ENCODE data around the gene P2RX3. TPM values are rescaled to one million over a fixed set of nuclear protein-coding genes. Genes with fewer than 3 reads are reported as not detected.
"Not testable (repeated sequence)": the region's sequence is repeated elsewhere in the genome, so short reads cannot be mapped to it uniquely, and the experiment has no call there.

Gene P2RX3
- not detected for total RNA-seq
- long read RNA-seq, donor 1, partial matches to known transcripts = 0 of 1 reads
- long read RNA-seq, donor 1, other reads (novel, unspliced or antisense) = 1 of 1 reads
- long read RNA-seq, donor 2 = 0 reads

DNA sequence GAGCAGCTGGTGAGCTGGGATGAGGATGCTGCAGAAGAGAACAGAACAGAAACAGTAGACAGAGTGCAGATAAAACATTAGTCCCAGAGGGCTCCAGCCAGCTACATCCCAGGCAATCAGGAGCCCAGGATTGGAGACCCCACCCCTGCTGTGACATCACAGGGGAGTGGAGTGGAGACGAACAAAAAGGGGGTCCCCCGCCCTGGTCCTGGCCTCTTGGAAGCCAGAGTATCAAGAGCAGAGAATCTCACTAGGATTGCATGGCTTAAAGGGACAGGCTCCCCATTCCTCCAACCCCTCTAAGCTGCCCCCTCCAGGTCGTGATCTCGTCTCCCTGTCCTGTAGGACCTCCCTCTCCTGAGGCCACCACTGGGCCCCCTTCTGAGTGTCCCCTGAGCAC lies at the start of gene P2RX3:
Gene P2RX3, plus strand, starts transcription at position 211 of the 400 bp plus-strand sequence. CDS start 199 bp downstream, outside the sequence.
- Histone ChIP-seq H3K9me3 (no peaks in the 10 kb centered on the region), H3K4me1 (ENCODE audit: low read depth) (peaks cover 11% of the 10 kb centered on the region), H3K36me3 (ENCODE audit: low read depth) (no peaks in the 10 kb centered on the region), H3K4me3 (no peak within 1 kb of the TSS)
- intact Hi-C loops (cut with DNase I, micrococcal nuclease) = no loop called here
- no peak for TF ChIP-seq CTCF (IDR thresholded peaks at IDR 0.05)
- no peak for DNase-seq
- ATAC-seq = no peak

DNA sequence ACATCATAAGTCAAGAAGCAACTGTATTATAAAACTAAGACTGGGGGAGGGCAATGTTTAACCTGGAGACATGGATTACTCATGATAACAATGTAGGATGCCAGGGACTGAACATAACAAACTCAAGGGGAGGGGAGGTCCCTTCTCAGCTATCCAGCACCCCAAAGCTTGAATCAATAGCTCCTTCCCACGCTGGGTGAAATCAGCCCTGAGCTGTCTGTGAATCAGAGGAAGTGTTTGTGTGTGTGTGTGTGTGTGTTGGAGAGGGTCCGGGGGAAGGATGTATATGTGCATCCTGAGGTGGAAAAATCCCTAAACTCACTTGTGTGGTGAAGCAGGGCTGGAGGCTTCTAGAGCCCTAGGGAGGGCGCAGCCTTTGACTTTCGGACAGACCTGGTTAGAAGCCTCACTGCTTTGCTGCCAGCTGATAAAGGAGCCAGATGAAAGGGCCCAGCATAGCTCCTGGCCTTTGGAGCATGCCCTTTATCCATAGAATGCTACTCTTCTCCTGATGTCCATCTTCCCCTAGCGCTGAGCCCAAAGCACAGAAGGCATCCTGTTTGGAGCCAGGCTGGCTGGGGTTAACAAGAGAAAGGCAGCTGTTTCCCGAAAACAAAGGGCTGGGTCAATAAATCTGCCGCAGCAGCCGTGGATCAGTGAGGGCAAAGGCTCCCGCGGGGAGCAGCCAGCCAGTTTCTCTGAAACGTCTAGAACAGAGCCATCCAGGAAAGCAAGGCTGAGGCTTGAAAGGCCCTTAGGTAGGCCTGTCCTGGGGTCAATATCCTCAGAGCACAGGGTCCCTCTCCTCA lies 49.2 kb upstream of the P2RX3 start:
- Histone ChIP-seq H3K9me3 (no peaks in the 10 kb centered on the region), H3K36me3 (ENCODE audit: low read depth) (no peaks in the 10 kb centered on the region), H3K4me1 (ENCODE audit: low read depth) (peaks cover 12% of the 10 kb centered on the region), H3K4me3 (no peak overlapping the region)
- no peak for TF ChIP-seq CTCF (IDR thresholded peaks at IDR 0.05)
- DNase-seq (peak; percentile 53 to 64 (median 59)), ATAC-seq (peak; percentile 71)
- intact Hi-C loops (cut with DNase I, micrococcal nuclease) = no loop called here

GRCh38 chr11:57290288-57290687 lies 47.9 kb upstream of the P2RX3 start:
- DNase-seq = no peak
- no peak for TF ChIP-seq CTCF (IDR thresholded peaks at IDR 0.05)
- peak; percentile 44 for ATAC-seq

GRCh38 chr11:57294225-57295131 lies 43.7 kb upstream of the P2RX3 start:
- intact Hi-C loops (cut with DNase I, micrococcal nuclease) = no loop called here

More at GRCh38 chr11:57290288-57290687, 47.9 kb upstream of the P2RX3 start:
- H3K36me3 ChIP-seq (ENCODE audit: low read depth) = no peaks in the 10 kb centered on the region
- intact Hi-C loops (cut with DNase I, micrococcal nuclease) = no loop called here
- no peaks in the 10 kb centered on the region for H3K9me3 ChIP-seq
- peaks cover 10% of the 10 kb centered on the region for H3K4me1 ChIP-seq (ENCODE audit: low read depth)
- H3K4me3 ChIP-seq = no peak overlapping the region

GRCh38 chr11:57296205-57296604 lies 41.9 kb upstream of the P2RX3 start:
- H3K4me1 ChIP-seq (ENCODE audit: low read depth); intact Hi-C loops (cut with DNase I, micrococcal nuclease); H3K4me3 ChIP-seq; DNase-seq; ATAC-seq: not testable (repeated sequence)
- H3K9me3 ChIP-seq = peaks cover 16% of the 10 kb centered on the region
- H3K36me3 ChIP-seq (ENCODE audit: low read depth) = peaks cover 20% of the 10 kb centered on the region

More at GRCh38 chr11:57294225-57295131, 43.7 kb upstream of the P2RX3 start:
- DNase-seq (peak in 1 of 3 donors; percentile 67), ATAC-seq (peak; percentile 66)
- no peak for TF ChIP-seq CTCF (IDR thresholded peaks at IDR 0.05)
- Histone ChIP-seq H3K4me3 (no peak overlapping the region), H3K9me3 (peaks cover 7% of the 10 kb centered on the region), H3K36me3 (ENCODE audit: low read depth) (peaks cover 3% of the 10 kb centered on the region), H3K4me1 (ENCODE audit: low read depth) (peaks cover 3% of the 10 kb centered on the region)
